ENCODE data around the gene MAP3K3. TPM values are rescaled to one million over a fixed set of nuclear protein-coding genes. Genes with fewer than 3 reads are reported as not detected.

MAP3K3 gene
- polyA plus RNA-seq, 2 of the 4 experiments (the other 2 are of a cell fraction), result 10.8 to 11.2 TPM

GRCh38 chr17:63647065-63647725, 25.0 kb downstream of the MAP3K3 start:
- 0 out of 6 replicates have a peak, but pooled peaks of 1 of the 2 experiments have one; percentile 26 for ATAC-seq
- POLR2A ChIA-PET, result no interaction called here
- Histone ChIP-seq H3K4me1 (no peaks in the 10 kb centered on the region), H3K4me3 (no peak overlapping the region), H3K4me2 (no peak overlapping the region), H3K9me3 (no peaks in the 10 kb centered on the region), H3K27ac (no peak overlapping the region)
- CTCF ChIA-PET, result interaction anchor here (1.2 to 1.9 kb wide), 4 partner anchors 14 to 57 kb away, joined by 3 to 5 read pairs (median 4); no protein-coding TSS in a partner anchor
- WGBS (ENCODE audit: missing lambda C conversion rate), result 82% methylated on average over 4 of the region's 4 CpGs
- DNase-seq (ENCODE audit: low read depth in 1 of 2, low spot score in 1 of 2), result no peak
- TF ChIP-seq RCOR1 (IDR thresholded peaks at IDR 0.05; ENCODE audit: low read depth, low read length) (no peak), NPAS2 (CRISPR knock-in tag; IDR thresholded peaks at IDR 0.05; ENCODE audit: borderline replicate concordance) (no peak), CBX8 (IDR thresholded peaks at IDR 0.05) (no peak), MYC (IDR thresholded peaks at IDR 0.05; ENCODE audit: borderline replicate concordance, low read length) (no peak), HOXB13 (CRISPR knock-in tag; IDR thresholded peaks at IDR 0.05; ENCODE audit: low read depth) (no peak), HEYL (CRISPR knock-in tag; IDR thresholded peaks at IDR 0.05) (no peak)
- TF ChIP-seq, protein P1, sequence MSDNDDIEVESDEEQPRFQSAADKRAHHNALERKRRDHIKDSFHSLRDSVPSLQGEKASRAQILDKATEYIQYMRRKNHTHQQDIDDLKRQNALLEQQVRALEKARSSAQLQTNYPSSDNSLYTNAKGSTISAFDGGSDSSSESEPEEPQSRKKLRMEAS (IDR thresholded peaks at IDR 0.05), result no peak
- FAIRE-seq, result no peak

- no peak for TF ChIP-seq KDM1A (IDR thresholded peaks at IDR 0.05; ENCODE audit: low read depth)
- no peak for TF ChIP-seq E2F6 (IDR thresholded peaks at IDR 0.05; ENCODE audit: borderline replicate concordance, low read depth)
- TF ChIP-seq RNF2 (IDR thresholded peaks at IDR 0.05; ENCODE audit: borderline replicate concordance, low read depth), result no peak
- TF ChIP-seq CHD2 (IDR thresholded peaks at IDR 0.05; ENCODE audit: low read length, partially characterized antibody), result no peak
- no peak for TF ChIP-seq POLR2A (IDR thresholded peaks at IDR 0.05; ENCODE audit: low read length)
- TF ChIP-seq ZNF302 (CRISPR knock-in tag; IDR thresholded peaks at IDR 0.05), result no peak
- TF ChIP-seq TP53 (CRISPR knock-in tag; IDR thresholded peaks at IDR 0.05), result no peak
- no peak for TF ChIP-seq CEBPB (IDR thresholded peaks at IDR 0.05)
- TF ChIP-seq BHLHE40 (IDR thresholded peaks at IDR 0.05; ENCODE audit: low read depth, low read length), result no peak
- no peak for TF ChIP-seq PBX3 (IDR thresholded peaks at IDR 0.05)
These were observed 25.7 kb downstream of the MAP3K3 start for GRCh38 chr17:63647936-63648335.

GRCh38 chr17:63649813-63650212, 27.6 kb downstream of the MAP3K3 start:
- FAIRE-seq (no peak), ATAC-seq (no peak), DNase-seq (ENCODE audit: low read depth in 1 of 2, low spot score in 1 of 2) (no peak)
- Histone ChIP-seq H3K4me1 (no peaks in the 10 kb centered on the region), H3K4me3 (no peak overlapping the region), H3K4me2 (no peak overlapping the region), H3K27ac (no peak overlapping the region), H3K9me3 (no peaks in the 10 kb centered on the region)
- WGBS (ENCODE audit: missing lambda C conversion rate), result 97% methylated on average over 1 of the region's 1 CpG
- TF ChIP-seq HOXB5 (CRISPR knock-in tag; IDR thresholded peaks at IDR 0.05) (no peak), TP53 (CRISPR knock-in tag; IDR thresholded peaks at IDR 0.05) (no peak), TFCP2L1 (CRISPR knock-in tag; IDR thresholded peaks at IDR 0.05) (no peak), HDAC2 (IDR thresholded peaks at IDR 0.05) (no peak), ATOH8 (CRISPR knock-in tag; IDR thresholded peaks at IDR 0.05; ENCODE audit: low read depth) (no peak), HOXB13 (CRISPR knock-in tag; IDR thresholded peaks at IDR 0.05; ENCODE audit: low read depth) (no peak), BHLHE40 (IDR thresholded peaks at IDR 0.05; ENCODE audit: low read depth, low read length) (no peak), RARB (CRISPR knock-in tag; IDR thresholded peaks at IDR 0.05) (no peak), PHF8 (IDR thresholded peaks at IDR 0.05; ENCODE audit: borderline replicate concordance, low read depth) (no peak), SMC3 (IDR thresholded peaks at IDR 0.05) (no peak), ZNF302 (CRISPR knock-in tag; IDR thresholded peaks at IDR 0.05) (no peak), CHD2 (IDR thresholded peaks at IDR 0.05; ENCODE audit: low read length, partially characterized antibody) (no peak), EHF (CRISPR knock-in tag; IDR thresholded peaks at IDR 0.05) (no peak), BCL3 (IDR thresholded peaks at IDR 0.05) (no peak)
- ChIA-PET CTCF (interaction anchor here (1.3 kb wide), 1 partner anchor 37 kb away, joined by 3 read pairs; no protein-coding TSS in a partner anchor), POLR2A (no interaction called here)

More at GRCh38 chr17:63647936-63648335, 25.7 kb downstream of the MAP3K3 start:
- Histone ChIP-seq H3K27ac (no peak overlapping the region), H3K4me3 (no peak overlapping the region), H3K4me2 (no peak overlapping the region), H3K4me1 (no peaks in the 10 kb centered on the region), H3K9me3 (no peaks in the 10 kb centered on the region)
- ATAC-seq (no peak), FAIRE-seq (no peak), DNase-seq (ENCODE audit: low read depth in 1 of 2, low spot score in 1 of 2) (no peak)
- POLR2A ChIA-PET, result no interaction called here
- CTCF ChIA-PET, result interaction anchor here (1.2 kb wide), 2 partner anchors 14 to 36 kb away, joined by 4 to 5 read pairs; no protein-coding TSS in a partner anchor

Measured in A549 (cell line).